Measurements from ENCODE around the gene DCP1B.
A peak's percentile ranks its signal among the peaks of the same experiment; 100 is the strongest.

Gene DCP1B

DNA sequence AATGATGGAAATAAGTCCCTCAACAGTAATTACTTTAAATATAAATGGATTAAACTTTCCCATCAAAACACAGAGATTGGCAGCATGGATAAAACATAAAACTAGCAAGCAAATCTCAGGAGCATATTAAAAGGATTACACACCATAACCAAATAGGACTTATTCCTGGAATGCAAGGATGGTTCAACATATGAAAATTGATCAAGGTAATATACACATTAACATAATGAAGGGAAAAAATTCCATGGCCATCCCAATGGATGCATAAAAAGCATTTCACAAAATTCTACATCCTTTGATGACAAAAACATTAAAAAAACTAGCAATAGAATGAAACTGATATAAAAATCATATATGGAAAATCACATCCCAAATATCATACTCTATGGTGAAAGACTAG, 99.4 kb downstream of the DCP1B start:
- H3K4me3 ChIP-seq (ENCODE audit: control insufficient read depth in 1 of 7, extremely low read depth in 1 of 7, insufficient read depth in 4 of 7, low read depth in 2 of 7, low read length in 6 of 7): no peak overlapping the region
- DNase-seq: peak in 1 of 3 donors; percentile 6
- no peaks in the 10 kb centered on the region for H3K36me3 ChIP-seq (ENCODE audit: control insufficient read depth in 4 of 4, insufficient read depth in 4 of 4, low read length in 3 of 4)
- peaks cover 0 to 6% (median 3%) of the 10 kb centered on the region in 4 experiments for H3K4me1 ChIP-seq (ENCODE audit: control extremely low read depth in 1 of 4, control insufficient read depth in 4 of 4, insufficient read depth in 4 of 4, low read length in 3 of 4)
- H3K27me3 ChIP-seq (replicated peaks in 2 of 5; ENCODE audit: control insufficient read depth in 4 of 5, insufficient read depth in 5 of 5, low read length in 4 of 5): peaks cover 0 to 18% (median 4%) of the 10 kb centered on the region in 5 experiments
- peaks cover 0 to 35% (median 12%) of the 10 kb centered on the region in 5 experiments for H3K9me3 ChIP-seq (ENCODE audit: control extremely low read depth in 1 of 5, control insufficient read depth in 4 of 5, insufficient read depth in 2 of 5, low read depth in 1 of 5, low read length in 4 of 5)
- no peak overlapping the region for H3K27ac ChIP-seq (ENCODE audit: insufficient read depth in 1 of 2, low read depth in 1 of 2, low read length in 2 of 2, poor library complexity in 1 of 2, severe bottlenecking in 2 of 2)
- POLR2A ChIA-PET: no interaction called here
- CTCF ChIA-PET: interaction anchor here (1.1 kb wide), 1 partner anchor 114 kb away, joined by 3 read pairs; no protein-coding TSS in a partner anchor

DNA sequence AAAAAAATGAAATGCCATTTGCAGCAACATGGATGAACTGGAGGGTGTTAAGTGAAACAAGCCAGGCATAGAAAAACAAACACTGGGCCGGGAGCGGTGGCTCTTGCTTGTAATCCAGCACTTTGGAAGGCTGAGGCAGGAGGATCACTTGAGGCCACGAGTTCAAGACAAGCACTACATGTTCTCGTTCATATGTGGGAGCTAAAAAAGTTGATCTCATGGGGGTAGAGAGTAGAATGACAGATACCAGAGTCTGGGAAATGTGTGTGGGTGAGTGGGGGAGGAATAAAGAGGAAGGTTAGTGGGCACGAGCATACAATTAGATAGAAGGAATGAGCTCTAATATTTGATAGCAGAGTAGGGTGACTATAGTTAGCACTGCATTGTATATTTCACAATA, 107.3 kb downstream of the DCP1B start:
- ChIA-PET CTCF (no interaction called here), POLR2A (no interaction called here)
- Histone ChIP-seq H3K27ac (ENCODE audit: insufficient read depth in 1 of 2, low read depth in 1 of 2, low read length in 2 of 2, poor library complexity in 1 of 2, severe bottlenecking in 2 of 2) (no peak overlapping the region), H3K9me3 (ENCODE audit: control extremely low read depth in 1 of 5, control insufficient read depth in 4 of 5, insufficient read depth in 2 of 5, low read depth in 1 of 5, low read length in 4 of 5) (peaks cover 0 to 18% (median 3%) of the 10 kb centered on the region in 5 experiments), H3K4me1 (ENCODE audit: control extremely low read depth in 1 of 4, control insufficient read depth in 4 of 4, insufficient read depth in 4 of 4, low read length in 3 of 4) (no peaks in the 10 kb centered on the region), H3K4me3 (ENCODE audit: control insufficient read depth in 1 of 7, extremely low read depth in 1 of 7, insufficient read depth in 4 of 7, low read depth in 2 of 7, low read length in 6 of 7) (no peak overlapping the region), H3K27me3 (replicated peaks in 2 of 5; ENCODE audit: control insufficient read depth in 4 of 5, insufficient read depth in 5 of 5, low read length in 4 of 5) (no peaks in the 10 kb centered on the region), H3K36me3 (ENCODE audit: control insufficient read depth in 4 of 4, insufficient read depth in 4 of 4, low read length in 3 of 4) (no peaks in the 10 kb centered on the region)
- WGBS (ENCODE audit: insufficient coverage): 95% methylated on average over 3 of the region's 5 CpGs
- no peak for DNase-seq

All from common myeloid progenitor, CD34-positive (primary cell).